Gastroesophageal sphincter (tissue), 4 donors: Measurements from ENCODE around the gene HIVEP3. TPM values are rescaled to one million over a fixed set of nuclear protein-coding genes. Genes with fewer than 3 reads are reported as not detected.

Experiments
- ATAC-seq: fragments of 150-250 bp; one replicate; pipeline ENCODE4 v1.9.1; 2016; ENCODE audit warnings: mild to moderate bottlenecking, moderate library complexity
- H3K27ac ChIP-seq, 4 donors: fragments of 200-600 bp; sonication (generic) in 3 of 4; 1 replicate in 3 of 4; 2 replicates in 1 of 4; pipeline ENCODE4 v1.5.1; 2016 to 2019
- H3K27me3 ChIP-seq: fragments of 200-600 bp; sonication (generic); one replicate; pipeline ENCODE4 v1.5.1; 2019
- H3K36me3 ChIP-seq, 2 donors: fragments of 200-600 bp; sonication (generic); one replicate each; pipeline ENCODE4 v1.5.1; 2019; ENCODE audit warnings: control low read depth in 1 of 2
- H3K4me1 ChIP-seq, 3 donors: fragments of 200-600 bp; sonication (generic); 1 replicate in 2 of 3; 2 replicates in 1 of 3; pipeline ENCODE4 v1.5.1; 2016 to 2019; ENCODE audit warnings: control low read depth in 2 of 3
- H3K4me3 ChIP-seq, 2 donors: fragments of 200-600 bp; sonication (generic); one replicate each; pipeline ENCODE4 v1.5.1; 2019; ENCODE audit warnings: mild to moderate bottlenecking in 1 of 2, moderate library complexity in 1 of 2
- H3K9me3 ChIP-seq, 3 donors: fragments of 200-600 bp; sonication (generic); one replicate each; pipeline ENCODE4 v1.5.1; 2017 to 2019; ENCODE audit warnings: control low read depth in 2 of 3
- EP300 ChIP-seq: sonication (generic); formaldehyde crosslinking; IDR thresholded peaks from one replicate; pipeline ENCODE4 v1.6.1; 2017; ENCODE audit warnings: antibody characterized with exemption, mild to moderate bottlenecking
- POLR2A ChIP-seq, 2 donors: fragments of 450-650 bp; IDR thresholded peaks; one replicate each; pipeline ENCODE4 v1.6.1; 2017; ENCODE audit warnings: antibody characterized with exemption in 2 of 2, mild to moderate bottlenecking in 2 of 2, moderate library complexity in 1 of 2
- POLR2AphosphoS5 ChIP-seq: sonication (generic); formaldehyde crosslinking; IDR thresholded peaks from one replicate; pipeline ENCODE4 v1.6.1; 2017; ENCODE audit warnings: antibody characterized with exemption
- WGBS, 2 donors: methylation state at CpG; one replicate each; pipeline ENCODE4 v1.1.5; 2018; ENCODE audit warnings: low coverage in 1 of 2; 5-methylcytosine and 5-hydroxymethylcytosine counted together
- total RNA-seq, 4 donors: library from RNA; depleted of rRNA; stranded (reverse); fragments of >200 nt; gene quantifications; one replicate each; pipeline ENCODE4 v1.1.0, GENCODE V29; 2016
- TF ChIP-seq, protein P1 (sequence below), 4 experiments: fragments of 200-600 bp in 2 of 4; fragments of 450-650 bp in 2 of 4; sonication (generic) in 1 of 4; IDR thresholded peaks; one replicate each; pipeline ENCODE4 v1.5.1; 2017 to 2019; ENCODE audit warnings: antibody characterized with exemption in 4 of 4, mild to moderate bottlenecking in 2 of 4, moderate library complexity in 2 of 4

HIVEP3 gene
- total RNA-seq, 4 donors from 2014 or later: 1.9 to 3.8 (median 2.8) TPM

DNA sequence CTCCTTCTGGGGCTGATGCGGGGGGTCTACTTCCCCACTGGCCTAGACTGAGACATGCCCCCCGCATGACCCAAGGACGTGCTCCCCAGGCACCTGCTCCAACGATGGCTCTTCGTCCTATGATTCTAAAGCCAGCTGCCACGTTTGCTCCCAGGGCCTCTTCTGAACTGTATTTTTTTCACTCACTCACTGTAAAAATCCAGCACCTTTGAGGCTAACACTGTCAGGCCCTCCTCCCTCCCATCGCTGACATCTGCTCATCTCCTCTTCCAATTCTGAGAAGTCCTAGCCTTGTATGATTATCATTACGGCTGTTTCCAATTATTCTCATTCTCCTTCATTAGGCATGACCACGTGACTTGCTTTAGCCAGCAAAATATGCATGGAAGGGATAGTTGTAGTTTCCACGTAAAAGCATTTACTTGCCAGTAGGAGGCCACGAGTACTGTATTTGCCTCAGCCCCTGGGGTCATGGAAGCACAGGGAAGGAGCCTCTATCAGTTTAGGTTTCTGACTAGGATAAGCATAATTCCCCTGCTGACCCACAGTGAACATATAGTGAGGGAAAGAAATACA, 415.1 kb downstream of the HIVEP3 start:
- H3K9me3 ChIP-seq: no peaks in the 10 kb centered on the region
- H3K27ac ChIP-seq: peak overlapping the region in 1 of 4 donors; percentile 97
- TF ChIP-seq, protein P1, sequence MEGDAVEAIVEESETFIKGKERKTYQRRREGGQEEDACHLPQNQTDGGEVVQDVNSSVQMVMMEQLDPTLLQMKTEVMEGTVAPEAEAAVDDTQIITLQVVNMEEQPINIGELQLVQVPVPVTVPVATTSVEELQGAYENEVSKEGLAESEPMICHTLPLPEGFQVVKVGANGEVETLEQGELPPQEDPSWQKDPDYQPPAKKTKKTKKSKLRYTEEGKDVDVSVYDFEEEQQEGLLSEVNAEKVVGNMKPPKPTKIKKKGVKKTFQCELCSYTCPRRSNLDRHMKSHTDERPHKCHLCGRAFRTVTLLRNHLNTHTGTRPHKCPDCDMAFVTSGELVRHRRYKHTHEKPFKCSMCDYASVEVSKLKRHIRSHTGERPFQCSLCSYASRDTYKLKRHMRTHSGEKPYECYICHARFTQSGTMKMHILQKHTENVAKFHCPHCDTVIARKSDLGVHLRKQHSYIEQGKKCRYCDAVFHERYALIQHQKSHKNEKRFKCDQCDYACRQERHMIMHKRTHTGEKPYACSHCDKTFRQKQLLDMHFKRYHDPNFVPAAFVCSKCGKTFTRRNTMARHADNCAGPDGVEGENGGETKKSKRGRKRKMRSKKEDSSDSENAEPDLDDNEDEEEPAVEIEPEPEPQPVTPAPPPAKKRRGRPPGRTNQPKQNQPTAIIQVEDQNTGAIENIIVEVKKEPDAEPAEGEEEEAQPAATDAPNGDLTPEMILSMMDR (IDR thresholded peaks at IDR 0.05): no peak
- TF ChIP-seq POLR2A (IDR thresholded peaks at IDR 0.05): no peak
- TF ChIP-seq EP300: no peak
- H3K4me1 ChIP-seq: peaks cover 0 to 29% (median 6%) of the 10 kb centered on the region in 3 donors
- no peak overlapping the region for H3K4me3 ChIP-seq
- WGBS, 2 donors: 84 to 92% methylated on average over 5 to 11 of the region's 11 CpGs
- H3K36me3 ChIP-seq: no peaks in the 10 kb centered on the region
- no peaks in the 10 kb centered on the region for H3K27me3 ChIP-seq
- no peak for ATAC-seq

DNA sequence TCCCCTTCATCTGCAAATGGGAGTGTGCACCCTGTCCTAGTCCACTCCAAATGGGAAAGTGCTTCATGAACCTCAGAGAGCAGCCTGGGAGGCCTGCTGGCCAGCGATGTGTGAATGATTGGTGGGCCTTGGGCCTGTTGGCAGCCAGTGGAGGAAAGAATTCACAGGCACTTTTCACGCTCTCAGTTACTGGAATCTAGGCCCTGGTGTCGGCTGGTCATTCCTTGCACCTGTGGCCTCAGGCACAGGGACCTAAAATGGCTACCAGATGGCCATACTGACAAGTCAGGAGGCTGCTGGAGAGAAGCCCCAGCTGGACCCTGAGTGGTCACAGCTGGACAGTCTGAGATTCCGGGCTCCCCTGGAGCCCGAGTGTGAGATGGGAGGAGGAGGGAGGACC, 415.8 kb downstream of the HIVEP3 start:
- no peak for ATAC-seq
- H3K36me3 ChIP-seq: no peaks in the 10 kb centered on the region
- no peaks in the 10 kb centered on the region for H3K9me3 ChIP-seq
- H3K27ac ChIP-seq: peak overlapping the region in 2 of 4 donors; percentile 4 to 97
- peaks cover 0 to 37% (median 10%) of the 10 kb centered on the region in 3 donors for H3K4me1 ChIP-seq
- no peaks in the 10 kb centered on the region for H3K27me3 ChIP-seq
- no peak overlapping the region for H3K4me3 ChIP-seq
- TF ChIP-seq POLR2A (IDR thresholded peaks at IDR 0.05): no peak
- peak; percentile 53 for TF ChIP-seq POLR2AphosphoS5
- WGBS, 2 donors: 58% methylated on average over 2 of the region's 5 CpGs; no CpG with 5 or more reads in 1 of the 2 donors

DNA sequence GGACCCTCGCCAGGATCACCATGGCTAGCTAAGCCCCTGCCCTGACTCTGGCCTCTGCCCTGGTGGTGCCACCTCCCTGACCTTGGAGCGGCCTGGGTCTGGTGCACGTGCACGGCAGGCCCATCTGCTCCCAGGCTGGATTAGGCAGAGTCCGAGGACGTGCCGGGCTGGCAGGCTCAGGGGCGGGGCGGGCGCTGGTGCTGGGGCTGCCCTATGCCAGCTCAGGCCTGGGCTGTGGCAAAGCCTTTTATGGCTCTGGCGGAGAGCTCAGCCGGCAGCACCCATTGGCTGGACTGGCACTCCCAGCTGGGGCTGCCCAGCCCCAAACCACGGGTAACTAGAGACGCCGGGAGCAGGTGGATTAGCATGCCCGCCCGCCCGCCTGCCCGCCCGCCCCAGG, 417.1 kb downstream of the HIVEP3 start:
- Histone ChIP-seq H3K36me3 (no peaks in the 10 kb centered on the region), H3K4me3 (no peak overlapping the region), H3K27ac (peak overlapping the region in 1 of 4 donors; percentile 97), H3K9me3 (no peaks in the 10 kb centered on the region), H3K4me1 (peaks cover 0 to 49% (median 17%) of the 10 kb centered on the region in 3 donors), H3K27me3 (no peaks in the 10 kb centered on the region)
- WGBS, 2 donors: no CpG with 5 or more reads among the region's 20 CpGs
- no peak for ATAC-seq
- TF ChIP-seq EP300 (no peak), POLR2AphosphoS5 (no peak), POLR2A (IDR thresholded peaks at IDR 0.05) (no peak)
- TF ChIP-seq, protein P1 (IDR thresholded peaks at IDR 0.05): no peak

DNA sequence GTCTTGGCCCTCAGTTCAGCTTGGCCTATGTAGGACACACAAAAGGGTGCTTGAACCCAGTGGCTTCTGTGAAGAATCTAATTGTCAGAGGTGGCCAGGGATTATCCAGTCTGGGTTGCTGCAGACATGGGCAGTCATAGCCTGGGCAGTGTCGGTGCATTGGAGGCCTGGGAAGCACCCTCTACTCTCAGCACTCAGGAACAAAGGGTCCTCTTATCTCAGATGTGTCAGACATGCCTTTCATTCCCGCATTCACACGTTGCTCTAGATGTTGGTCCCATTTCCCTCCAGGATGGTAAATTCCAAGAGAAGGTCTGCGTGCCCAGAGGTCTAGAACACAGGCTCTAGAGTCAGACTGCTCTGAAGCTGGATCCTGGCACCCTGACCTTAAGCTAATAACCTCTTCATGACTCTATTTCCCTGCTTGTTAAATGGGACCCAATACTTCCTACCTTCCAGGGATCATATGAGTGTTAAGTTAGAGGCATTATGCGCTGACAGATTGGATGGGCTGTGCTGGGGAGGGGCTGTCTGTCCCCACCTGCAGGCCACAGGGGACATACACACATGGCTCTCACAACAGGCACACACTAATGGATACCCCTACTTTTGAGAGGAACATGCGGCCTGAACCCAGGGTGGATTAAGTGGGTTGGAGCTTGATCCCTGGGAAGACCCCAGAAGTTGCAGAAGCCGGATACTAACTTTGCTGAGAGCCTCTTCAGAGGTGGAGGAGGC, 417.8 kb downstream of the HIVEP3 start:
- Histone ChIP-seq H3K36me3 (no peaks in the 10 kb centered on the region), H3K27ac (peak overlapping the region in 3 of 4 donors; percentile 73 to 97 (median 91)), H3K9me3 (no peaks in the 10 kb centered on the region), H3K27me3 (no peaks in the 10 kb centered on the region), H3K4me3 (no peak overlapping the region), H3K4me1 (peaks cover 0 to 55% (median 20%) of the 10 kb centered on the region in 3 donors)
- TF ChIP-seq POLR2A (IDR thresholded peaks at IDR 0.05) (no peak), POLR2AphosphoS5 (no peak), EP300 (no peak)
- TF ChIP-seq, protein P1 (IDR thresholded peaks at IDR 0.05): no peak
- no peak for ATAC-seq
- 73 to 100% methylated on average over 1 to 4 of the region's 7 CpGs for WGBS, 2 donors

DNA sequence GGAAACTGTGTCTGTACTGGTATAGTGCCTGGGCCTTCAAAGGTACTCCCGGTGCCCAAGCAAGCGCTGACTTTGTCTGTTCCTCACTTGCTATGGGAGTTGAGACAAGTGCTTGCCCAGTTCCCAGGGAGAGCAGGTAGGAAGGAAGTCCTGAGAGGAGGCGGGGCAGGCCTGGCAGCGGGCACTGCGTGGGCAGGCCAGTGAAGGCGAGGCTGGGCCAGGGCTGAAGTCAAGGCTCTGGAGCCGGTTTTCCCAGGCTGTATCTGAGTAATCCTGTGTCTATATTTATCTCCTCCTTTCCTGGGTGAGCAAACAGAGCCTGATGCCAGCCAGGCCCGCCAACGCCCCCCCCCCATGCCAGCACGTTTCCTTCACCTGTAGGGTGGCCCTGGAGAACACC, 418.3 kb downstream of the HIVEP3 start:
- Histone ChIP-seq H3K36me3 (no peaks in the 10 kb centered on the region), H3K27me3 (no peaks in the 10 kb centered on the region), H3K4me1 (peaks cover 0 to 61% (median 26%) of the 10 kb centered on the region in 3 donors), H3K4me3 (no peak overlapping the region), H3K9me3 (no peaks in the 10 kb centered on the region), H3K27ac (peak overlapping the region in 3 of 4 donors; percentile 73 to 97 (median 91))
- TF ChIP-seq, protein P1 (IDR thresholded peaks at IDR 0.05): no peak
- TF ChIP-seq EP300 (no peak), POLR2A (IDR thresholded peaks at IDR 0.05) (no peak), POLR2AphosphoS5 (peak; percentile 30)
- ATAC-seq: peak; percentile 30
- WGBS, 2 donors: 53% methylated on average over 3 of the region's 10 CpGs; no CpG with 5 or more reads in 1 of the 2 donors
